GM21529 (cell line): ENCODE data around the gene ITM2A.

Experiments
- ATAC-seq: cut with Tn5 transposase; IDR thresholded peaks from one replicate; pipeline ENCODE4 v1.9.1; 2021; ENCODE audit not compliant: unreplicated experiment

The ITM2A gene

DNA sequence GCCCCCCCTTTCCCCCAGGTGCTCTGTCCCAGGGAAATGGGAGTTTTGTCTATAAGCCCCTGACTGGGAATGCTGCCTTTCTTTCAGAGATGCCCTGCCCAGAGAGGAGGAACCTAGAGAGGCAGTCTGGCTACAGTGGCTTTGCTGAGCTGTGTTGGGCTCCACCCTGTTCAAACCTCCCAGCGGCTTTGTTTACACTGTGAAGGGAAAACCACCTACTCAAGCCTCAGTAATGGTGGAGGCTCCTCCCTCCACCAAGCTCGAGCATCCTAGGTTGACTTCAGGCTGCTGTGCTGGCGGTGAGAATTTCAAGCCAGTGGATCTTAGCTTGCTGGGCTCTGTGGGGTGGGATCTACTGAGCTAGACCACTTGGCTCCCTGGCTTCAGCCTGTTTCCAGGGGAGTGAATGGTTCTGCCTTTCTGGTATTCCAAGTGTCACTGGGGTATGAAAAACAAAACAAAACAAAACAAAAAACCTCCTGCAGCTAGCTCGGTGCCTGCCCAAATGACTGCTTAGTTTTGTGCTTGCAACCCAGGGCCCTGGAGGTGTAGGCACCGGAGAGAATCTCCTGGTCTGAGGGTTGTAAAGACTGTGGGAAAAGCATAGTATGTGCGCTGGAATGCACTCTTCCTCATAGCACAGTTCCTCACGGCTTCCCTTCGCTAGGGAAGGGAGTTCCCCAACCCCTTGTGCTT, 41.7 kb downstream of the ITM2A start:
- no peak for ATAC-seq
